H1 (cell line): ENCODE data around the gene KRT32. TPM values are rescaled to one million over a fixed set of nuclear protein-coding genes. Genes with fewer than 3 reads are reported as not detected.

Experiments
- ATF2 ChIP-seq: IDR thresholded peaks from 2 replicates; pipeline ENCODE4 v1.6.1; 2012; ENCODE audit warnings: low read length, inconsistent platforms
- CHD1 ChIP-seq: IDR thresholded peaks from 2 replicates; pipeline ENCODE4 v1.6.1; 2012; ENCODE audit warnings: low read depth, low read length, improper control_type of control experiment
- CHD2 ChIP-seq: IDR thresholded peaks from 2 replicates; pipeline ENCODE4 v1.6.1; 2012; ENCODE audit warnings: low read length, improper control_type of control experiment
- FOSL1 ChIP-seq: IDR thresholded peaks from 2 replicates; pipeline ENCODE4 v1.6.1; 2011; ENCODE audit warnings: mild to moderate bottlenecking, low read depth, low read length, moderate library complexity; ENCODE audit not compliant: insufficient read depth
- JUN ChIP-seq: IDR thresholded peaks from 2 replicates; pipeline ENCODE4 v1.6.1; 2011; ENCODE audit warnings: low read depth, mild to moderate bottlenecking, improper control_type of control experiment, low read length
- SIN3A ChIP-seq, 2 experiments: IDR thresholded peaks in 1 of 2; conservative IDR thresholded peaks in 1 of 2; 2 replicates each; pipeline ENCODE4 v1.6.1; 2011 to 2012; ENCODE audit warnings: low read length in 2 of 2, improper control_type of control experiment in 1 of 2, low read depth in 1 of 2, mild to moderate bottlenecking in 1 of 2
- TAF7 ChIP-seq: optimal IDR thresholded peaks from 2 replicates; pipeline ENCODE3; 2011; ENCODE audit warnings: low read depth, mild to moderate bottlenecking, inconsistent platforms, low read length, moderate library complexity, borderline replicate concordance
- polyA plus RNA-seq, 7 experiments: library from polyadenylated mRNA; depleted of rRNA in 3 of 7; stranded (reverse) in 5 of 7; unstranded in 2 of 7; fragments of >200 nt in 5 of 7; fragments of 200-250 nt in 2 of 7; gene quantifications; 1 replicate in 5 of 7; 2 replicates in 1 of 7; 4 replicates in 1 of 7; pipeline versions ENCODE4 v1.2.1 to v1.2.3, GENCODE V29; 2011 to 2013; ENCODE audit warnings: missing spikeins in 2 of 7, mixed read lengths in 2 of 7
- total RNA-seq: library from RNA; stranded (reverse); fragmentation: NEBNext Ultra II Directional; extraction: Animal tissue kit (Norgen Biotek cat#: 25700); gene quantifications from 2 replicates; pipeline ENCODE4 v1.2.1, GENCODE V29; 2021

The KRT32 gene
- total and polyA plus RNA-seq, 2 of the 8 experiments (the other 6 are each of a cell fraction or from before 2014, with no cell fraction given), result not detected

- TF ChIP-seq SIN3A (conservative IDR thresholded peaks at IDR 0.05 in 1 of 2, IDR thresholded peaks at IDR 0.05 in 1 of 2; ENCODE audit: low read depth in 1 of 2, low read length in 2 of 2) (no peak), CHD2 (no peak), JUN (no peak), TAF7 (no peak), ATF2 (no peak), CHD1 (no peak), FOSL1 (no peak)
- TF ChIP-seq, all 59 proteins: peak for 0
Observed at GRCh38 chr17:41413982-41414381, 53.2 kb downstream of the KRT32 start (continued).
